ENCODE results near the gene EPHX1. TPM values are rescaled to one million over a fixed set of nuclear protein-coding genes. Genes with fewer than 3 reads are reported as not detected.

Gene EPHX1
- polyA plus RNA-seq, 2 of the 4 experiments (the other 2 are of a cell fraction): 150 to 252 TPM

GRCh38 chr1:225855503-225856300 lies 45.8 kb downstream of the EPHX1 start:
- TF ChIP-seq E2F6 (IDR thresholded peaks at IDR 0.05; ENCODE audit: borderline replicate concordance, low read depth) (no peak), BHLHE40 (IDR thresholded peaks at IDR 0.05; ENCODE audit: low read depth, low read length) (no peak), CTCF (IDR thresholded peaks at IDR 0.05) (no peak), RCOR1 (IDR thresholded peaks at IDR 0.05; ENCODE audit: low read depth, low read length) (no peak), MAFK (IDR thresholded peaks at IDR 0.05; ENCODE audit: partially characterized antibody) (peak; percentile 19), KDM5A (IDR thresholded peaks at IDR 0.05) (no peak)
- no peak for FAIRE-seq
- peak; percentile 30 to 31; a peak in 1 of 6 replicates for ATAC-seq
- POLR2A ChIA-PET: interaction anchor here (0.6 kb wide), 1 partner anchor 18 kb away, joined by 3 read pairs; no protein-coding TSS in a partner anchor
- Histone ChIP-seq H3K9me3 (no peaks in the 10 kb centered on the region), H3K4me2 (no peak overlapping the region), H3K4me1 (no peaks in the 10 kb centered on the region), H3K27ac (no peak overlapping the region), H3K4me3 (no peak overlapping the region)
- WGBS (ENCODE audit: missing lambda C conversion rate): 90% methylated on average over 10 of the region's 10 CpGs
- CTCF ChIA-PET: interaction anchor here (0.6 to 11.6 kb wide), 11 partner anchors 10 to 384 kb away, joined by 3 to 69 read pairs (median 4); partner anchors contain the start of gene TMEM63A
- no peak for DNase-seq (ENCODE audit: low read depth in 1 of 2, low spot score in 1 of 2)

GRCh38 chr1:225857256-225857655 lies 47.3 kb downstream of the EPHX1 start:
- no peak overlapping the region for H3K4me2 ChIP-seq
- H3K9me3 ChIP-seq: no peaks in the 10 kb centered on the region
- H3K4me1 ChIP-seq: no peaks in the 10 kb centered on the region
- H3K27ac ChIP-seq: no peak overlapping the region
- TF ChIP-seq HDAC2 (IDR thresholded peaks at IDR 0.05) (no peak), MAZ (IDR thresholded peaks at IDR 0.05; ENCODE audit: borderline replicate concordance, low read depth, low read length) (no peak), ESRRA (IDR thresholded peaks at IDR 0.05; ENCODE audit: borderline replicate concordance, low read length) (no peak), BHLHE40 (IDR thresholded peaks at IDR 0.05; ENCODE audit: low read depth, low read length) (no peak), HEYL (CRISPR knock-in tag; IDR thresholded peaks at IDR 0.05) (no peak), KDM1A (IDR thresholded peaks at IDR 0.05; ENCODE audit: low read depth) (no peak), RARB (CRISPR knock-in tag; IDR thresholded peaks at IDR 0.05) (no peak), POLR2AphosphoS2 (conservative IDR thresholded peaks at IDR 0.05; ENCODE audit: low read length) (no peak), CHD2 (IDR thresholded peaks at IDR 0.05; ENCODE audit: low read length, partially characterized antibody) (no peak)
- no peak for DNase-seq (ENCODE audit: low read depth in 1 of 2, low spot score in 1 of 2)
- H3K4me3 ChIP-seq: no peak overlapping the region
- ChIA-PET CTCF (interaction anchor here (1.0 to 11.6 kb wide), 8 partner anchors 11 to 382 kb away, joined by 3 to 69 read pairs (median 4); no protein-coding TSS in a partner anchor), POLR2A (no interaction called here)
- 0 out of 6 replicates have a peak, but pooled peaks of 1 of the 2 experiments have one; percentile 34 for ATAC-seq
- 68% methylated on average over 7 of the region's 7 CpGs for WGBS (ENCODE audit: missing lambda C conversion rate)
- FAIRE-seq: no peak

- peaks cover 4% of the 10 kb centered on the region for H3K4me1 ChIP-seq
- ChIA-PET POLR2A (no interaction called here), CTCF (interaction anchor here (0.6 to 11.6 kb wide), 11 partner anchors 11 to 384 kb away, joined by 3 to 69 read pairs (median 3); no protein-coding TSS in a partner anchor)
- H3K27ac ChIP-seq: no peak overlapping the region
- no peak overlapping the region for H3K4me3 ChIP-seq
- ATAC-seq (no peak), FAIRE-seq (no peak), DNase-seq (ENCODE audit: low read depth in 1 of 2, low spot score in 1 of 2) (no peak)
- no peaks in the 10 kb centered on the region for H3K9me3 ChIP-seq
- TF ChIP-seq ESRRA (IDR thresholded peaks at IDR 0.05; ENCODE audit: borderline replicate concordance, low read length): no peak
- TF ChIP-seq EP300 (IDR thresholded peaks at IDR 0.05): no peak
- TF ChIP-seq RARB (CRISPR knock-in tag; IDR thresholded peaks at IDR 0.05): no peak
- no peak for TF ChIP-seq CBX8 (IDR thresholded peaks at IDR 0.05)
- no peak overlapping the region for H3K4me2 ChIP-seq
- WGBS (ENCODE audit: missing lambda C conversion rate): 96% methylated on average over 5 of the region's 5 CpGs
These were observed 49.2 kb downstream of the EPHX1 start for GRCh38 chr1:225859151-225859550.

GRCh38 chr1:225860107-225860506 lies 50.2 kb downstream of the EPHX1 start:
- 84% methylated on average over 5 of the region's 5 CpGs for WGBS (ENCODE audit: missing lambda C conversion rate)
- no peak overlapping the region for H3K4me3 ChIP-seq
- no peak overlapping the region for H3K4me2 ChIP-seq
- ChIA-PET POLR2A (interaction anchor here (0.6 kb wide), 1 partner anchor 28 kb away, joined by 3 read pairs; no protein-coding TSS in a partner anchor), CTCF (interaction anchor here (0.6 to 11.6 kb wide), 9 partner anchors 8 to 385 kb away, joined by 3 to 69 read pairs (median 5); partner anchors contain the start of gene TMEM63A)
- TF ChIP-seq RCOR1 (IDR thresholded peaks at IDR 0.05; ENCODE audit: low read depth, low read length) (no peak), POLR2A (IDR thresholded peaks at IDR 0.05; ENCODE audit: low read length) (no peak), MAZ (IDR thresholded peaks at IDR 0.05; ENCODE audit: borderline replicate concordance, low read depth, low read length) (no peak), MAX (IDR thresholded peaks at IDR 0.05) (no peak), EHMT2 (IDR thresholded peaks at IDR 0.05; ENCODE audit: low read depth) (no peak), RAD21 (conservative IDR thresholded peaks at IDR 0.05 in 1 of 2, IDR thresholded peaks at IDR 0.05 in 1 of 2) (no peak), FOSB (CRISPR knock-in tag; IDR thresholded peaks at IDR 0.05) (no peak), ZC3H11A (IDR thresholded peaks at IDR 0.05) (no peak), FOXS1 (CRISPR knock-in tag; IDR thresholded peaks at IDR 0.05) (no peak), HOXB5 (CRISPR knock-in tag; IDR thresholded peaks at IDR 0.05) (no peak), RARB (CRISPR knock-in tag; IDR thresholded peaks at IDR 0.05) (no peak)
- FAIRE-seq: no peak
- no peak for DNase-seq (ENCODE audit: low read depth in 1 of 2, low spot score in 1 of 2)
- no peak overlapping the region for H3K27ac ChIP-seq
- peaks cover 13% of the 10 kb centered on the region for H3K4me1 ChIP-seq
- ATAC-seq: no peak
- no peaks in the 10 kb centered on the region for H3K9me3 ChIP-seq

All from A549 (cell line).